ENCODE measurements around the gene DYNC1I2.

The DYNC1I2 gene
- 29.1 reads per million, percentile 55 among the genes with 10 or more reads in this experiment for total RNA-seq

- DNase-seq, result peak; percentile 48
Measured at GRCh38 chr2:171687287-171688128, at the start of gene DYNC1I2. DYNC1I2 (plus strand) TSS chr2:171687469; CDS start chr2:171690156, 2,687 bp downstream.

GRCh38 chr2:171651667-171652415 is 35.4 kb upstream of the DYNC1I2 start:
- no peak for DNase-seq

- no peak for DNase-seq
Measured at GRCh38 chr2:171652416-171652785, 34.9 kb upstream of the DYNC1I2 start.

GRCh38 chr2:171655586-171655985 is 31.7 kb upstream of the DYNC1I2 start:
- DNase-seq, result no peak

DNA sequence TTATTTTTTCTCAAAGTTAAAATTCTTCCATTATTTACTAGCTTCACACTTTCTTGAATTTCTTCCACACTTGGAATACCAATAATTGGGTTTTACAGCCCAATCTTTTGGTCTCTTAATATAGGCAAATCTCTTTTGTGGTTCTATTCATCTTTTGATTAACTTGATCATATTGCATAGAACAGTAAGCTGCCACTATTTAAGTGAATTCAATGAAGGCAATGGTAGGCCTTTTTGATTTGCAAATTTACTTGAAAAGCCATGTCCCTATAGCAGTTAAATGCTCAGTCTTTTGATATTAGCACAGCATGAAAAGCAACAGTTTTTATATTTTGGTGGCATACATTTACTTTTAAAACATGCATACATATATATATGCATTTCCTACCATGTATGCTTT is 20.2 kb upstream of the DYNC1I2 start:
- no peak for DNase-seq

DNA sequence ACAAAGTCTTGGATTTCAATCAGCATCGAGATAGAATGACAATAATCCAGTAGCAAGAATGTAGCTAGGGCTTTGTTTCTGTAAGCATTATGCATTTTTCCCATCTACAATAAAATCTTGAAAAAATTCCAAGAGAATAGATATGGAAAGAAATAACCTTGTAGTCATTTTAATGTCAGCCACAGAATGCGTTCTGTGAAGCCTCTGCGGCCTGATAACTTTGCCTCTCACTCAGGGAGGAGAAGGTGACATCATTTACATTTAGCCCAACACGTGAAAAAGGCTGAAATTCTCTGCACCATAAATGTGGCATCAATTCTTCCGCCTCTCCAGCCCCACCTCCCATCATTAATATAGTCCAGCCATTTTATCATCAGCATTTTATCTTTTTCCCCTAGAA is 19.1 kb upstream of the DYNC1I2 start:
- DNase-seq, result no peak

DNA sequence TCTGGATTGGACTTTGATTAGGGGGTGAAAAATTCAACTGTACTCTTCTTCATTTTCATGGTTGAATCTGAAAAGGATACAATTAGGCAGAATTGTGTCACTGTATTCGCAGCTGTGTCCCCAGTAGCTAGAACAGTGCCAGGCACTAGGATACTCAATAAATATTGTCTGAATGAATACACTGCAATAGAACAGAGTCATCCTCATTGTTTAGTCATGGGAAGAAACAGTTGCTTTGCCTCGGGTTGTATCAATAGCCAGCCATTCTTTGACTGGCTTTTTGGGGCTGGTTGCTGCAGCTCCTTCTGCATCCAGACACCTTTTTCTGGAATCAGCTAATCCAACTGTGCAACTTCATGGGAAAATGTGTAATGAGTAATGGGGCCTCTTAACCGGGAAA is 18.1 kb upstream of the DYNC1I2 start:
- DNase-seq, result no peak

DNA sequence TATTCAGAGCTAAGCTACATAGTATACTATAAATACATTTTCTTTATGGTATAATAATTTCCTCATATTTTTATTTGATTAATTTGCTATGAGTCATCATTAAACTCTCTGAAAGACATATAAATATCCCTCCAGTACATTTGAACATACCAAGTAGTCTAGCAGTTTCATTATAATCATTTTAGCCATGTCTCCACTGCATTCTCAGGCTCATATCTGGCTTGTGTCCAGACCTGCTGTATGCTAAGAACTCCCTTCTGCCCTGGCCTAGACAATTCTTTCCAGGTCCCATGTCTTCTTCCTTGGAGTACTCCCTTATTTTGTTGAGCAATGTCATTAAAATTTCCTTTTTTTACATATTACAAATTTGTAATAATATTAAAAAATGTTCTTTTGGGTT is 16.6 kb upstream of the DYNC1I2 start:
- DNase-seq, result no peak

DNA sequence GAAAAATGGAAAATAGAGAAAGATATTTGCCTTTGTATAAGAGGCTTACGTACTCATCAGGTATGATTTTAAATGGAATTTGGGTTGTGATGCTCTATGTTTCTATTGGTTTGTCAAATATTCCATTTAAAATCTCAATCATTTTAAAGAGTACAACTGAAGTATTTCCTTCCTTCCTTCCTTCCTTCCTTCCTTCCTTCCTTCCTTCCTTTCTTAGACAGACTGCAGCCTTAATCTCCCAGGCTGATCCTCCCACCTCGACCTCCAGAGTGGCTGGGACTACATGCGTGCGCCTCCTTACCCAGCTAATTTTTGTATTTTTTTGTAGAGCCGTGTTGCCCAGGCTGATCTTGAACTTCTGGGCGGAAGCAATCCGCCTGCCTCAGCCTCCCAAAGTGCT is 15.4 kb upstream of the DYNC1I2 start:
- DNase-seq, result no peak

DNA sequence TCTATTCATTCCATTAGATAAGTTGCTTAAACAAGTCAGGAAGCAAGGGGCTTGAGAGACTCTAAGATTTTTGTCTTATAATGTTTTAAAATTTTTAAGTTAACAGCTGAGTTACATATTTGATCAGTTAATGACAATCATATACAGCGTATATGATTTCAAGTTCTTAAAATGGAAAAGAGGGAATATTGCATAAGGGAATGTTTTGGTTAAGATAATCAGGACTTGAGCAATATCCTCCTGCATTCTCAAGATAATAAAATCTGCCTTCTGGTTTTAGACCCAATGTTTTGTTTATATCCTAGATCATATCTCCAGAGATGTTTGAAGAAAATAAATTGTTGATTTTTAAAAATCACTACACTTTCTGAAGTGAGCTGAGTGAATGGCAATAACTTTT is 13.4 kb upstream of the DYNC1I2 start:
- no peak for DNase-seq

DNA sequence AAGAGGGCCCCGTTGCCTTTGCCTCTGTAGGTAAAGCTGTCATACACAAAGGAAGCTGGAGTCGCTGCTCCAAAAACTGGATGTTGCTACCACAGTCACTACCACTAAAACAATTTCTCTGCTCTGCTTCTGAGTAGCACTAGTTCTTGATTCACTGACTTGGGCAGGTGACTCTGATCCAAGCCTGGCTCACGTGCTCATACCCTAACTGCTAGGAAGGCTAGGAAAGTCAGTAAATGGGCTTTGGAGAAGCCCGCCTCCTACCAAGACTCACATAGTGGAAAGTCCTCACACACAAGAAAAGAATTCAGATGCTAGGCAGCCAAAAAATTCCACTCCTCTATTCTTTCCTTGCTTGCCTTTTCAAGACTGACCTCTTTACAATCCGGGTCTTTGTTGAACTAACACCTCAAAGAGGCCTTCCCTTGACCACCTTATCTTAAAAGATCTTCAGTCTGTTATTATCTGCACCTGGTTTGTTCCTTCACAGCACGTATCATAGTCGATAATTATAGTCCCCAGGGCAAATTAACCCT is 11.4 kb upstream of the DYNC1I2 start:
- DNase-seq, result no peak

GRCh38 chr2:171678619-171679018 is 8.7 kb upstream of the DYNC1I2 start:
- no peak for DNase-seq

DNA sequence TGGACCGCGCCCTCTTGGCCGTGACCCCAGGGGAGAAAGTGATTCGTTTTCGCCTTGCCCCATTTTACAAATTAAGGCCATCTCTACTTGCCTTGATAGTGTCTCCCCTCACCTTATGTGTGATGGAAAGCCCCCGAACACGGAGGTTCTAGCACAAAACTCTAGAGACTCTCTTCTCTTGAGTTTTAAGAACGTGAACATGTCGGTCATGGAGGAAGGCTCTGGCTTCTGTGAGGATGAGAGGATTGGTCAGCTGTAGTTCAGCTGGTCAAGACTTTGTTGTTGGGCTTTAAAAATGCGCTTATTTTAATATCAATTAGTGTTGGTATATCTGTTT is 828 bp downstream of the DYNC1I2 start:
- DNase-seq, result no peak

GRCh38 chr2:171692331-171692730 is 5.1 kb downstream of the DYNC1I2 start:
- no peak for DNase-seq

- no peak for DNase-seq
Measured at GRCh38 chr2:171702781-171703556, 15.7 kb downstream of the DYNC1I2 start.

- DNase-seq, result no peak
Measured at GRCh38 chr2:171703574-171704347, 16.5 kb downstream of the DYNC1I2 start.

- no peak for DNase-seq
Measured at GRCh38 chr2:171706152-171706803, 19.0 kb downstream of the DYNC1I2 start.

- DNase-seq, result no peak
Measured at GRCh38 chr2:171707752-171708151, 20.5 kb downstream of the DYNC1I2 start.

GRCh38 chr2:171709011-171709685 is 21.9 kb downstream of the DYNC1I2 start:
- DNase-seq, result no peak

- no peak for DNase-seq
Measured at GRCh38 chr2:171711351-171711750, 24.1 kb downstream of the DYNC1I2 start.

DNA sequence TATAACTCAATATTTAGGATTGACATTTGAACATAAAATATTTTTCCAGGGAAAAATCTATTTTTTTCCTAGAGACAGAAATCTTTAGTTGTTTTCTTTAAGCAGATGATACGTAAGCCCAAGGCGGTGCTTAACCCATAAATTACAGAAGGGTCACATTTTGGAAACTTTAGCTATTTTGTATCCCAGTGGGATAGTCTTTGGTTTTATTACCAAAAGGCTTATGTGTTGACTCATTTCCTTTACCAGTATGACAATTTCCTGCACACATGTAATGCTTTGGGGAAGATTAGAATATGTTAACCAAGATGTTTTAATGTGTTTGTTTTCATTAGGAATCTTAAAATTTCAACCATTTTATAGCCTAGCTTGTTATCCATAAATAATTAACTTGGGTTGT is 24.8 kb downstream of the DYNC1I2 start:
- no peak for DNase-seq
